ENCODE data around the gene ZNF101.

ZNF101 gene

DNA sequence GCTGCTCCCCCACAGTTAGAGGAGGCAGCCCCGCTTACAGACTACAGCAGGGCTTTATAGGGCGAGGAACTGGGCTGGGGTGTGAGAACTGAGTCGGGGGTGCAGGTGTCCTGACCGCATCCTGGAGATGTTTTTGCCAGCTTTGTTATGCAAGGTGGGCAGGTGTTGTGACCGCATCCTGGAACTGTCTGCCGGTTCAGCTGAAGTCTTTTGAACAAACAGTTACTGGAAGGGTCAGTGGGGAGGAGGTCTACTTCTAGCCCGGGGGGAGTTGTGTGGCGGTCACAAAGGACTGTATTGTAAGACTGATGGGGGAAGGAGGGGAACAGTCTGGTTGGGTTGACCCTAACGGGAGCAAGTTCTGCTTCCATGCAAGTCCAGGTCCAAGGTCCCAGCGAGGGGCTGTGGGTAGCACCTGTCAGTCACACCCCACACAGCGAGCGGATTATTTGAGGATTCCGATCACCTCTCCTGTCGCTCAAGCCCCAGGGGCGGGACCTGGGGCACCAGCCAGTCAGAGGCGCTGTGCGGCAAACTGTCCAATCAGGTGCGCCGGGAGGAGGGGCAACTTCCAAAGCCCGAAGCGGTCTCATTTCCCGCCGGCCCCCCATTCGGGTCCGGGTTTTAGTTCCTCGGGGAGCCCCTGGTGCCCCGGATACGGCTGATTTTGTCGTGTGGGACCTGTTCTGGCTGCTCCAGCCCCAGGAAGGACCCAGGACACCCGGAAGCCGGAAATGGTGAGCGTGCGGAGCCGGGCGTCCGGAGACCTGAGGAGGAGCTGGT lies at the start of gene ZNF101:
Gene ZNF101, plus strand, starts transcription at position 610 of the 783 bp plus-strand sequence. Its CDS starts 125 bp downstream, at position 735.
- peak; percentile 84 to 88 for DNase-seq (ENCODE audit: low read depth in 2 of 2)

GRCh38 chr19:19619181-19619848 lies 49.3 kb upstream of the ZNF101 start:
- no peak for DNase-seq (ENCODE audit: low read depth in 2 of 2)

DNA sequence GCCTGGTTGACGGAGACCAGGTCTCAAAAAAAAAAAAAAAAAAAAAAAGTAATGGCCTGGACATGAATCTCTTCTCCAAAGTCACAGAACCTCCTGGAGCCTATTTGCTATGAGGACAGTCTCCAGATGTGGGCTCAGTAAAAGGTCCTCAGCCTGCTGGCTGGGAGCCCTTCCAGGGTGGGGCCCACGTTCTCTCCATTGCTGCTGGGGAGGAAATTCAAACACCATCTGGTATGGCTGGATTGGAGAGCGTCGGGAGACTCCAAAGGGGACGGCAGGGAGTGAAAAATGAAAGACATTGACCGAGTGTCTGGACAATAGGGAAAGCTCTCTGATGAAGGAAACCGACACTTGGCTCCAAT lies 48.8 kb upstream of the ZNF101 start:
- no peak for DNase-seq (ENCODE audit: low read depth in 2 of 2)

- no peak for DNase-seq (ENCODE audit: low read depth in 2 of 2)
These were observed 45.3 kb upstream of the ZNF101 start for GRCh38 chr19:19623383-19623782.

DNA sequence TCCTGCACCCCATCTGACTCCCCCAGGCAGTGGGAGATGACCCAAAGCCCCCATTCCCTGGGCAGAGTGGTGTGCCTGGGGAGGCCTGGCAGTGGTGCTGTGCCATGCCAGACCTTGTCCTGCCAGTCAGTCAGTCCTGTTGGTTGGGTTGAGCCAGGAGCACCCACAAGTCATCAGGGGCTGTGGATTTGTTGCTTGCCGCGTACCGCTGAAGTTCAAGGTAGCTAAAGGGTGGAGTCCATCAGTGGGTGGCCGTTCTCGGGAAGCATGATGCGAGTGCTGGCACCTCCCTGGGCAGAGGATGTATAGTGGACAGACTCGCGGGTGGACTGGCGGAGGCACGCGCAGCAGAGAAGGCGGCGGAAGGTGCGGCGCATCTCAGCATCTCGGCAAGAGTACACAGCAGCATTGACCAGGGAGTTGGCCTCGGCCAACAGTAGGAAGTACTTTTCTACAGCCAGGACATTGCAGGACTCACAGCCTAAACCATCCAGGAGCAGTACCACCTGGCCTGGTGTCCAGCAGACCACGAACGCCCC lies 44.5 kb upstream of the ZNF101 start:
- no peak for DNase-seq (ENCODE audit: low read depth in 2 of 2)

DNA sequence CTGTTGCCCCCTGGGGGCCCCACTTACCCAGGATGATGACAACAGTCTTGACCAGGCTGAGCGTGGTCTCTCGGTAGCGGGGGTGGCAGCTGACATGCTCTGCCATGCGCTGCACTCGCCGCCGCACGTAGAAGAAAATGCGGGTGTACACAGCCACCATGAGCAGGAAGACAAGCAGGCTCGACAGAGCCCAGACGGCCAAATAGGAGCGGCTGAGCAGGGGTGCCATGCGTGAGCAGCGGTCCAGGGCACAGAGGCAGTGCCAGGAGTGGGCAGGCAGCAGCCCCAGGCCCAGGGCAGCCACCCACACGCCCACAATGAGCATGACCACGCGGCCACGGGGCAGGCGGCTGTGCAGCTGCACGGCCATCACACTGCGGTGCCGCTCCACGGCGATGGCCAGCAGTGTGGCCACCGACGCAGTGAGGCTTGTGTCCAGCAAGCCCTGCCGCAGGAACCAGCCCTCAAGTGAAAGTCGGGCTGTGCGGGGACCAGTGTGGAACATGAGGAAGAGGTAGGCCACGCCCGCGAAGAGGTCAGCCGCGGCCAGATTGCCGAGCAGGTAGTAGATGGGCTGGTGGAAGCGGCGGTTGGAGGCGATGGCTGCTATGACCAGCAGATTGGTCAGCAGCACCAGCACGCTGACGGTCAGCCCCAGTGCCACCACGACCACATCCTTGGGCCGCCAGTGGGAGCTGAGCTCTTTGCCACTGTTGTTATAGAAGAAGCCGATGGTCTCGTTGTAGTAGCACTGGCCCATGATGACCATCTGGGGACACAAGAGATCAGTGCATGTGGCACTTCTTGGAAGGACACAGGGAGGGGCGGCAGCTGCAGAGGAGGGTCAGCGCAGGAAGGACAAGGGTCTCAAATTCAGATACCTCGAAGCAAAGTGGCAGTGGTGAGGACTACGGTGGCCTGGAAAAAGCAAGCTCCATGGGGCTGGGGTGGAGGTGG lies 41.8 kb upstream of the ZNF101 start:
- DNase-seq (ENCODE audit: low read depth in 2 of 2): no peak

DNA sequence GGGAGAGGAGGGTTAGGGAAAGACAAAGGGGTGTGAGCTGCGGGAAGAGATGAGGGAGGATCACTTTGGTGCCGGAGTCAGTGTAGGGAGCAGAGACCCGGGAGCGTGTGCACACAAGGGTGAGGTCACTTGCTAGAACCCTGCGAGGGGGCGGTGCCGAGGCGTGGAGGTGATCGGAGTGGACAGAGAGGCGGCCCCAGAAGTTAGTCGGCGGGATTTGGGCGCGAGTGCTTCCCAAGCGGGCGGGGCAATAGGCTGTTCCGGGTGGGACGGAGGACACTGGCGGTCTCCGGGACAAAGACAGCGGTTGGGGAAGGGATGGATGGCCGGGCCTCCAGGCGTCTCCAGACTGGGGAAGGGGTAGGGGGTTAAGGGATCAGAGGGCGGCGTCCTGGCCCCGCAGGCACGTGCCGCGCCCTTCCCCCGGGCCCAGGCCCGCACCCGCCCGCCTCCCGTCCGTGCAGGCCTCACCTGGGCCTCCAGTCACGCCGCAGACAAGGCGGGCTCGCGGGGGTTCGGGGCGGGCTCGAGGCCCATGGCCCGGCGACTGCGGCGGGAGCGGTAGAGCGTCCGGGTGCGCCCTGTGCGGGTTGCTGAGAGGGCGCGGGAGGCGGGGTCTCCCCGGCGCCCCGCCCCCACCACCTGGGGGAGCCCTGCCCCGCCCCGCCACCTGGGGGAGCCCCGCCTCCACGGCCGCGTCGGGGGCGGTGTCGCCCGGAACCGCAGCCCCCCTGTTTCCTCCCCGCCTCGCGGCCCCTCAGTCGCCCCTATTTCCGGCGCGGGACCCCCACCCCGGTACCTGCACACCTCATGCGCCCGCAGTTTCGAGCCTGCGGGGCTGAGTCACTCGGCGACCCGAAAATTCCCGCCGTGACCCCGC lies 40.8 kb upstream of the ZNF101 start, which contains the start of gene LPAR2:
Gene LPAR2, minus strand, starts transcription at position 600 of the 880 bp plus-strand sequence. CDS start 945 bp downstream, outside the sequence.
- peak; percentile 56 to 68 for DNase-seq (ENCODE audit: low read depth in 2 of 2)

DNA sequence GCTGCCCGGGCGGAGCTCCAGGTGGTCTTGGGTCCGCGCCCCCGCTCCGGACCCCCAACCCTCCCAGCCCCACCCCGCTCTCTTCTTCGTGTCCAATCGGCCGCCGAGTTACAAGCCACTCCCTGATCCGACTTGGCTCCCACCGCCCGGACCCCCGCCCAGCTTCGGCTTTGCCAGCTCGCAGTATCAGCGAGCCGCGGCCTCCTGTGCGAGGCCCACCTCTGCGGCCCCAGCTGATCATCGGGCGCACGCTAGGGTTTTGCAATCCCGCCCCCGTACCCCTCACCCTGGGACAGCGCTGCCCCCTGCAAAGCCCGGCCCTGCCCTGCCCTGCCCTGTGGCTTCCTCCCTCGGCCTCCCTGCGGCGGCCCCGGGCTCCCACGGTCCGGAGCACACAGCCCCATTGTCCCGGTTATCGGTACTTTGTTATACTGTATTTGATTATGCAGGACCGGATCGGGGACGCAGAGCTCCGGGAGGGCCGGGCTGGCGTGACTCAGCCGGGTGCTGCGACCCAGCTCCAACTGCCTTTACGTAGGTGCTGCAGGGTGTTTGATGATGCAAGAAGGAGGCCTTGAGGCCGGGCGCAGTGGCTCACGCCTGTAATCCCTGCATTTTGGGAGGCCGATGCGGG lies 40.0 kb upstream of the ZNF101 start:
- no peak for DNase-seq (ENCODE audit: low read depth in 2 of 2)

DNA sequence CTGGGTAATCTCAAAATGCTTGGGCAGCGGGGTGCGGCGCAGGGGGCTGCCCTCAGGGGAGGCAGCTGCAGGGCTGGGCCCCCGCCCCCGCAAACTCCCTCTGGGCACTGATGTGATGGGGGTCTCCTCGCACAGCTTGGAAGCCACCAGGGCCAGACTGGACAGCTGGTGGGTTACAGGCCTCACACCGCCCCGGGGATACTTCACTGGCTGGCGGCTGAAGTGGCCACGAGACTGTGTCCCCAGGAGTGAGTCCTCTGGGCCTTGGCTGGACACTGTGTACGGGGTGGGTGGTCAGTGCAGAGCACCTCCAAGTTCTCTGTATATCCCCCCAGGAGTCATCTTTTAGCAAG lies 38.6 kb upstream of the ZNF101 start:
- no peak for DNase-seq (ENCODE audit: low read depth in 2 of 2)

GRCh38 chr19:19630426-19630825 lies 38.2 kb upstream of the ZNF101 start:
- no peak for DNase-seq (ENCODE audit: low read depth in 2 of 2)

DNA sequence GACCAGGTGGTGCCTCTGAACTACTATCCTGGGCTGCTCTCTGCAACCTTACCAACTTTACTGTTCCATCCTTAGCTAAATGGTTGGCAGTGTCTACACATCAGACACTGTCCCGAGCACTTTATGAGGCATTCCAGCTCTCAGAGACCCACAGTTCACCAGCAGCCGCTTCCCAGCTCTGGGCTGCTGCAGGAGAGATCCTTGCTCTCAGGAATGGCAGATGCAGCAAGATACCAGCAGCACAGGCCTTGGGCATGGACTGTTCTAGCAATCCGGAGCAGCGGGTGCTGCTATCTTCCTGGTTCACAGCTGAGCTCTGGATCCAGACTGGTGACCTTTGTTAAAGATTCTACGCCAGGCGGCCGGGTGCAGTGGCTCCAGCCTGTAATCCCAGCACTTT lies 37.3 kb upstream of the ZNF101 start:
- no peak for DNase-seq (ENCODE audit: low read depth in 2 of 2)

- no peak for DNase-seq (ENCODE audit: low read depth in 2 of 2)
These were observed 36.0 kb upstream of the ZNF101 start for GRCh38 chr19:19632661-19633060.

DNA sequence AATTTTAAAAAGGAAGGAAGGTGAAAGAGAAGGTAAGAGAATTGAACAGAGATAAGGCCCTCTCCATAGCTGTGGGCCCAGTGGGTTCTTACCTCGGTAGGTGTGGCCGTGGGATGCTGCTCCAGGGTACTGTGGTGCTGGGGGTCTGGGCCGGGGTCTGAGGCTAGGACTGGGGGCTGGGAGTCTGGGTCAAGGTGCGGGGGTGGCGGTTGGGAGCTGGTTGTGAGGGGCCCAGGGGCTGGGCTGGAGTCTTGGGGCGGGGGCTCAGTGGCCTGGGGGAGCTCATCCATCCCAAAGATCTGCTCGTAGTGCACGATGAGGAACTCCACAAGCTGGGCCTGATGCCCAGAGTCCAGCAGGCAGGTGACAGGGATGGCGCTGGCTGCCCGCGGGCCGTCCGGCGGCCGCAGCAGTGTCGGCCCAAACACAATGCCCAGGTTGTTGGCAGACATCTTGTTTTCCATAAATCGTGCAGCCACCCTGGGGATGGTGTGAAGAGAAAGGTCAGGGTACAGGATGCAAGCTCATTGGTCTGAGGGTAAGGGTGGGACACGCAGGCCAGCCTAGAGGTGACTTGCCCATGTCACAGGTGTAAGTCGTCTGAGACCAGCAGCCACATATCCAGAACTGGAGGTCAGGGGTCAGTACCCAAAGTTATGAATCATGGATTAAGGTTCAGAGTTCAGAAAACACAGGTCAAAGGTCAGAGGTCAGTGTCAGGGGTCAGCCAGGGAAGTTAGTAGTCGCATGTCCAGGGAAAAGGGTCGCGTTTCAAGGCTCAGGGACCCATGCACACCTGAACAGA lies 34.7 kb upstream of the ZNF101 start:
- no peak for DNase-seq (ENCODE audit: low read depth in 2 of 2)

- DNase-seq (ENCODE audit: low read depth in 2 of 2): no peak
These were observed 33.9 kb upstream of the ZNF101 start for GRCh38 chr19:19634516-19635312.

DNA sequence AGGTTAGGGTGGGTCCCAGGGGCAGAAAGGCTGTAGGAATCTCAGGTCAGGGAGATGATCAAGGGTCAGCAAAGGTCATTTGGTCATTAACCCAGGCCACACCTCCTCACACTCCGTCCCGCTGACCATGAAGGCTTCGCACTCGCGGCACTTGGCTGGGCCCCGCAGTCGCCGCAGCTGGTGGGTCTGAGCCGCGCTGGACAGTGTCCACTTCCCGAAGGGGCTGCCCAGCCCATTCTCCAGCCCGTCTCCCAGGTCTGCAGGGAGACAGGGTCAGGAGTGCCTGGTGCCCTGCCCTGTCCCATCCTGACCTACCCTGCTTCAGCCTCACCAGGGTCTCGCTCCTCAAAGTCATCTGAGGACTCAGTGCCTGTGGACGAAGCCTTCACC lies 33.3 kb upstream of the ZNF101 start:
- no peak for DNase-seq (ENCODE audit: low read depth in 2 of 2)

DNA sequence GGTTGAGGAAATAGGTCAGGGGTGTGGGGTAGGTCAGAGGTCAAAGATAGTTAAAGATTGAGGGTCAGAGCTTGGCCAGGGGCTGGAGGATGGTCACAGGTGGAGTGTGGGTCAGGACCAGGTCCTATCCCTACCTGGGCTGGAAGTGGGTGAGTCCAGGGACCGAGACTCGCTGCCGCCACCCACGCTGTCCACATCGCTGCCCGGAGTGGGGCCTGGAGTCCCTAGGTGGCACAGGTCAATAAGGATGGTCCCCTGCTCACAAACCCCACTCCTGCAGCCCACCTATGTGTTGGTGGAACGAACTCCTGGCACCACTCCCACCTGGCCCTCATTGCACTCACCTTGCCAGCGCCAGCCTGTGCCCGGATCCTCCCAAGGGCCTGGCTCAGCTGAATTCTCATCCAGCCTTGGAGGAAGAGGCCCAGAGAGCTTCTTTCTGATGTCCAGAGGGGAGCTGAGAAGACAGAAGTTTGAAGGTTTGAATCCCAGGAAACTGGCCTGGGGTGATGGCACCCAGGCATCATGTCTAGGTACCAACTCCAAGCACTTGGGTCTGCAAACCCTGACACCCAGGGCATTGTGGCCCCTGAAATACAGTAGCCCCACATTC lies 32.0 kb upstream of the ZNF101 start:
- no peak for DNase-seq (ENCODE audit: low read depth in 2 of 2)

GRCh38 chr19:19637186-19637522 lies 31.5 kb upstream of the ZNF101 start:
- DNase-seq (ENCODE audit: low read depth in 2 of 2): no peak

DNA sequence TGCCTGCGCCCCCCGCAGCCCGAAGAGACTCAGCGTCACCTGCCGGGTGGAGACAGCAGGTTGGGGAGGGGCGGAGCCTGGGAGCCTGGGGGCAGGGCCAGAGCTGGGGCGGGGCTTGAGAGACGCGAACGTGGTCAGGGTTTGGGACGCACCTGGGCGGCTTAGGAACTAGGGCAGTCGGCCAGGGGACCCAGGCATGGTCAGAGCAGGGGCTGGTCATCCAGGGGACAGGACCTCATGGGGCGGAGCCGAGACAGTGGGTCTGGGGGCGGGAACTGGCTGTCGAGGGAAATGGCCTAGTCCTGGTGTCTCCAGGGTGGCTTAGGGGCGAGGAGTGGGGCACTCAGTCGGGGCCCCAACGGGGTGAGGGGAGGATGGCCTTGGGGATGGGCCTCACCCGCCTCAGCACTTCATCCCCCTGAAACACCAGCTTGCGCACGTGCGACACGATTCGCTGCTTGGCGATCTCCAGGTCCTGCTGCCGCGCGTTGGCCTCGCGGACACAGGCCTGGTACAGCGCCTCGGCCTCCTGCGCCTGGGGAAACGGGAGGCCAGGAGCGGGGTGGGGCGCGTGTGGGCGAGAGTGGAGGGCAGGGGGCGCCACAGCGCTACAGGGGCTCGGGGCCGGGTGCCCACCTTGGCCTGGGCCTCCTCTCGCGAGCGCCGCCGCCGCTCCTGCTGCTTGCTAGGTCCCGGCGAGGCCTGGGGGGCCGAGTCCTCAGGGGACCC lies 31.0 kb upstream of the ZNF101 start:
- no peak for DNase-seq (ENCODE audit: low read depth in 2 of 2)
